ENCODE measurements around the gene PROZ.

The PROZ gene

DNA sequence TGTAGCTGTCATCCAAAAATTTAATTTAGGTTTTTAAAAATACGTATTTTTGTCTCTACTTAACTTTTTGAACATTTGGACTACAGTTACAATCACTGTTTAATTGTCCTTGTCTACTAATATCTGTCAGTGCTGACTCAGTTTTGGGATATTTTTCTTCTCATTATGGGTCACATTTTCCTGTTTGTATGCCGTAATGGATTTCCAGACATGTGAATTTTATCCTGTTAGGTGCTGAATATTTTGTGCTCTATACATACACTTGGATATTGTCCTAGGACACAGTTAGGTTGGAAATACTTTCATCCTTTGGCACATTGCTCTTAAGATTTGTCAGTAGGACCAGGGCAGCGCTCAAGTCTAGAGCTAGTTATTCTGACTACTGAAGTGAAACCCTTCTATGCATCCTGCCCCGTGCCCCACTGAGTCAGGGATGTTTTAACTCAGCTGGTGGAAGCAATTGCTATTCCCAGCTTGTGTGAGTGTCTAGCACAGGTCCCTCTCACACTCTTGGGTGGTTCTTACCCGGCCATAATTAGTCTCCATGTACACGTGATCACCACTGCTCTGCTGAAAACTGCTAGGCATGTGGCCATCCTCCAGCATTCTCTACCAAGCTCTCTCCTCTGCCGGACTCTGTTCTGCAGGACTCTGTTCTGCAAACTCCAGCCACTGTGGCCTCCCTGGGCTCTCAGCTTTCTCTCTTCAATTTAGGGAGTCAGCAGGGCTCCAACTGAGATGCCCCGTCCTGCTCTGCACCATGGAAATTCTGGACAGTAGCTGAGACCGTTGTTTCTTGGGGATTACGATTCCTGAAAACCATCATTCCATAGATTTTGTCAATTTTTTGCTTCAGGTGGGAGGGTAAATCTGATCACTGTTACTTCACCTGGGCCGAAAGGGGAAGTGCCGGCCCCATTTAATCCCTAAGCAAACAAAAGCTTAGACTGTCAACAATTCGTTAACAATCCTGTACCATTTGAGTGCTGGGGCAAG is 11.1 kb downstream of the PROZ start:
- Mint-ChIP-seq H3K27ac (peak overlapping the region; percentile 17), H3K4me3 (no peak overlapping the region), H3K9me3 (peaks cover 6% of the 10 kb centered on the region), H3K36me3 (peaks cover 25% of the 10 kb centered on the region), H3K4me1 (peaks cover 40% of the 10 kb centered on the region)
- DNase-seq (ENCODE audit: low spot score in 2 of 2) (no peak), ATAC-seq (no peak)

DNA sequence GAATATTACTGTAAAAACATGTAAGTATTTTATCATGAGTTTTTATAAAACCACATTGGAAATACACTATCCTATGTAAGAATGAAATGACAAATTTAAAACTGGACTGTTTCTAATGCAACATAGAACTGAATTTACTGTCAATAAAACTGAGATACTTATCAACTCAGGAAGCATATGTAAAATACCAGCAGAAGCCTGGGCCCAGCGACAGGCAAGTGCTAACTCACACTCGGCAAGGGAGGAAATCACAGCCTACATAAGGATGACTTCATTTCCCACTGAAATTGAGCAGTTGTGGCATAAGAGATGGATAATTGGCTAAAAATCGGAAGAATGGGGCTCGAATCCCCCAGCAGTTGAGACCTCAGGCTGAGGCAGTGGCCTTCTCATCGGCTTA is 12.1 kb downstream of the PROZ start:
- ATAC-seq: no peak
- no peak for DNase-seq (ENCODE audit: low spot score in 2 of 2)
- no peak overlapping the region for H3K4me3 Mint-ChIP-seq
- H3K4me1 Mint-ChIP-seq: peaks cover 32% of the 10 kb centered on the region
- peaks cover 34% of the 10 kb centered on the region for H3K36me3 Mint-ChIP-seq
- H3K27ac Mint-ChIP-seq: no peak overlapping the region
- H3K9me3 Mint-ChIP-seq: peaks cover 6% of the 10 kb centered on the region

DNA sequence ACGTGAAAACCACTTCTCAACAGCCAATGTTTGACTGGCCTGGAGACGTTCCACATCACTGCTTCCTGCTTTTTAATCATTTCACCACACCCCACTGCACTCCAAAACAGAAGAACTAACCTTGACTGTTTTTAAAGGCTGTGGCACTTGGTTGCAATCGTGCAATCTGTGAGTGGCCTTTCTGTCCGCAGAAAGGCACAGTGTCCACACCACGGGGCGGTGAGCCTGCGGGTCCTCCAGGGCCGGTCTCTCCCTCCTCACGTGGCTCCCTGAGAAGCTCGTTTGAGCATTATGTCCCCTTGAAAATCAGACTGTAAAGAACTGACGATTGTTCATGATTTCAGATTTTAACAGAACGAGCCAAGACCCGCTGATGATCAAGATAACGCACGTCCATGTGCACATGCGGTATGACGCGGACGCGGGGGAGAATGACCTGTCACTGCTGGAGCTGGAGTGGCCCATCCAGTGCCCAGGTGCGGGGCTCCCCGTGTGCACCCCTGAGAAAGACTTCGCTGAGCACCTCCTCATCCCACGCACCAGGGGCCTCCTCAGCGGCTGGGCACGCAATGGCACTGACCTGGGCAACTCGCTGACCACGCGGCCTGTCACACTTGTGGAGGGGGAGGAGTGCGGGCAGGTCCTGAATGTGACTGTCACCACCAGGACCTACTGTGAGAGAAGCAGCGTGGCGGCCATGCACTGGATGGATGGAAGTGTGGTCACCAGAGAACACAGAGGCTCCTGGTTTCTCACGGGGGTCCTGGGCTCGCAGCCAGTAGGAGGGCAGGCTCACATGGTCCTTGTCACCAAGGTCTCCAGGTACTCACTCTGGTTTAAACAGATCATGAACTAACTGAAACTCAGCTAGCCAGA is 13.0 kb downstream of the PROZ start:
- Mint-ChIP-seq H3K27ac (no peak overlapping the region), H3K4me1 (peaks cover 32% of the 10 kb centered on the region)
- no peak for ATAC-seq

DNA sequence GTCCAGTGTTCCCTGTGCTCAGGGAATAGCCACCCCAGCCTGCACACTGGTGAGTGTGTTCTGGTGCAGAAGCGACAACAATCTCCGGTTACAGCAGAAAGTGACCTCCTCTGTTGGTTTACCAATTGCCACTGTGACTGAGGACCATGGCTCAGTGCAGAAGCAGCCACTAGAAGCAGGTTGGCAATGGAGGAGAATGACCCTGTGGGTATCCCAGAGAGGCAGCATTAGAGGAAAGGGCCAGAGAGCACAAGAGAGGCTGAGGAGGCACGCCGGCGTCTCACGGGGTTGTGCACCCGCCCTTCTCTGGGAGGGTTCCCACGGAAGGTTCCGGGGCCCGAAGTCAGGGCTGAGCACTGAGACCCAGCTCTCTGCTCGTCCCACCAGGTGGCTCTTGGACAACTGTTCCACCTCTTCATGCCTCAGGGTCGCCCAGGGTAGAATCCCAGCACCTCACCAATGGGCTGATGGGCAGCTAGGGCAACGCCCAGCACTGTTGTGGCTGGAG is 14.0 kb downstream of the PROZ start:
- Mint-ChIP-seq H3K27ac (peak overlapping the region; percentile 79), H3K9me3 (peaks cover 9% of the 10 kb centered on the region), H3K4me3 (no peak overlapping the region), H3K4me1 (peaks cover 30% of the 10 kb centered on the region), H3K36me3 (peaks cover 53% of the 10 kb centered on the region)
- ATAC-seq: no peak
- no peak for DNase-seq (ENCODE audit: low spot score in 2 of 2)

More for the DNA sequence above, 13.0 kb downstream of the PROZ start:
- no peak for DNase-seq (ENCODE audit: low spot score in 2 of 2)
- Mint-ChIP-seq H3K4me3 (no peak overlapping the region), H3K9me3 (peaks cover 9% of the 10 kb centered on the region), H3K36me3 (peaks cover 43% of the 10 kb centered on the region)

DNA sequence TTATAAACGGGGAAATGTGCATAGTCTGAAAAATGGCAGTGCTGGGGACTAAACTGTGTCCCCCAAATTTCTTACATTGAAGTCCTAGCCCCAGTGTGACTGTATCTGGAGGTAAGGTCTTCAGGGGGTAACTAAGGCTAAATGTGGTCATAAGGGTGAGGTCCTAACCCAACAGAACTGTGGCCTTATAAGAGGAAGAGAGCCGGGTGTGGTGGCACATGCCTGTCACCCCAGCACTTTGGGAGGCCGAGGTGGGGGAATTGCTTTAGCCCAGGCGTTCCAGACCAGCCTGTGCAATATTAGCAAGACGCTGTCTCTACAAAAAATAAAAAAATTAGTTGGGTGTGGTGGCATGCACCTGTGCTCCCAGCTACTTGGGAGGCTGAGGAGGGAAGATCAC is 17.8 kb downstream of the PROZ start:
- Mint-ChIP-seq H3K27ac (peak overlapping the region; percentile 96), H3K9me3 (peaks cover 3% of the 10 kb centered on the region), H3K4me3 (peak overlapping the region; percentile 57), H3K36me3 (peaks cover 84% of the 10 kb centered on the region), H3K4me1 (peaks cover 42% of the 10 kb centered on the region)
- ATAC-seq (peak; percentile 96), DNase-seq (ENCODE audit: low spot score in 2 of 2) (no peak)

DNA sequence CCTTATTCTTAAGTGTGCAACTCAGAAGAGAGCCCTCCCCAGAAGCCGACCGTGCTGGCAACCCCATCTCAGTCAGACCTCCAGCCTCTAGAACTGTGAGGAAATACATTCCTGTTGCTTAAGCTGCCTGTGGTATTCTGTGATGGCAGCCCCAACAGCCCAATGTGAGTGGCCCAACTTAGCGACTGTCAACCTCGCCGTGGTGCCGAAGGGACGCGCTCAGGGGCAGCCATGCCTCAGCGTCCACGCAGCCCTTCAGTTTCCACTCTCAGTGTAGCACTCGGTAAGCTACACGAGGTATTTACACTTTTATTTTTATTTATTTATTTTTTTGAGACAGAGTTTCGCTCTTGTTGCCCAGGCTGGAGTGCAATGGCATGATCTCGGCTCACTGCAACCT is 18.4 kb downstream of the PROZ start:
- peak overlapping the region; percentile 96 for H3K27ac Mint-ChIP-seq
- peaks cover 84% of the 10 kb centered on the region for H3K36me3 Mint-ChIP-seq

DNA sequence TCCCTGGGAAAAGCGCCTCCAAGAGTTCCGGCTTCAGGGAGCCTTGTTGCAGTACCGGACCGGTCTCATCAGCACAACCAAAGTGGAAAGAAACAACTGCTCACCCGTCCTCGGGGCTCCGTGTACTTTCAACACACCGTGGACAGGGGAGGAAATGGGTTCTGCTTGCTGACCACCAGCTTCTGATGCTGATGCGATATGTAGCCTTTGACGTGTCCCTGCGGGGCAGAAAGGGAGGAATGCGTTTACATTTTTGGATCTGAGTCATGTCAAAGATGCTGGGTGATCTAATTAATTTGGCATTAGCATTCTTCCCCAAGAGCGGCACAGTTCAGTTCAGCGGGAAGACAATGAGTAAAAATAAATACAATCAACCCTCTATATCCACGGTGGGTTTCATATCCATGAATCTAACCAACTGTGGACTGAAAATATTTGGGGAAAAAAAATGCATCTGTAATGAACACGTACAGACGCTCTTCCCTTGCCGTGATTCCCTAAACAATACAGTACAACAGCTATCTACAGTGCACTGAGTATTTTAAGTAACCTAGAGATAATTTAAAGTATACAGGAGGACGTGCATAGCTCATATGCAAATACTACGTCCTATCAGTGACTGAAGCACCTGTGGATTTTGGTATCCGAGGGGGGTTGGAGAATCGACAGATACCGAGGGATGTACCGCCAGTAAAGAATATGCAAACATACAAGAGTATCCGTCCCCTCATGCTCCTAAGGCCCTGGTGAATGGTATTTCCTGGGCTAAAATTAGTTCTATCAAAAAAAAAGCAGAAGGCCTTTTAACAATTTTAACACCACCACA is 19.8 kb downstream of the PROZ start:
- Mint-ChIP-seq H3K9me3 (peaks cover 3% of the 10 kb centered on the region), H3K36me3 (peaks cover 89% of the 10 kb centered on the region), H3K4me3 (no peak overlapping the region), H3K27ac (no peak overlapping the region), H3K4me1 (peaks cover 50% of the 10 kb centered on the region)
- no peak for DNase-seq (ENCODE audit: low spot score in 2 of 2)
- ATAC-seq: no peak

More for the DNA sequence above, 18.4 kb downstream of the PROZ start:
- DNase-seq (ENCODE audit: low spot score in 2 of 2): no peak
- no peak for ATAC-seq
- peak overlapping the region; percentile 57 for H3K4me3 Mint-ChIP-seq
- H3K4me1 Mint-ChIP-seq: peaks cover 47% of the 10 kb centered on the region
- peaks cover 3% of the 10 kb centered on the region for H3K9me3 Mint-ChIP-seq

DNA sequence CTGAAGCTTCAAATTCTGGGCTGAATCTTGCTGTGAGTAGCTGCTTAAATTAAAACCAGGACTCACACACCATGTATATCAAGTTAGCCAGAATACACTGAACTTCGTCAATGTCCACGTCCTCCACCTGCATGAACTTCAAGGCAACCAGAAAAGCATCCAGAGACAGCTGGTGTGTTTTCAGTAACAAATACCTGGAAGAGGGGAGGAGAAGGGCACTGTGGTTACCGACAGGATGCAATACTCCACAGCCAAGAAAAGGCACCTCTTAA is 20.4 kb downstream of the PROZ start:
- Mint-ChIP-seq H3K9me3 (peaks cover 3% of the 10 kb centered on the region), H3K27ac (no peak overlapping the region), H3K36me3 (peaks cover 92% of the 10 kb centered on the region), H3K4me3 (no peak overlapping the region), H3K4me1 (peaks cover 55% of the 10 kb centered on the region)
- ATAC-seq (no peak), DNase-seq (ENCODE audit: low spot score in 2 of 2) (no peak)

DNA sequence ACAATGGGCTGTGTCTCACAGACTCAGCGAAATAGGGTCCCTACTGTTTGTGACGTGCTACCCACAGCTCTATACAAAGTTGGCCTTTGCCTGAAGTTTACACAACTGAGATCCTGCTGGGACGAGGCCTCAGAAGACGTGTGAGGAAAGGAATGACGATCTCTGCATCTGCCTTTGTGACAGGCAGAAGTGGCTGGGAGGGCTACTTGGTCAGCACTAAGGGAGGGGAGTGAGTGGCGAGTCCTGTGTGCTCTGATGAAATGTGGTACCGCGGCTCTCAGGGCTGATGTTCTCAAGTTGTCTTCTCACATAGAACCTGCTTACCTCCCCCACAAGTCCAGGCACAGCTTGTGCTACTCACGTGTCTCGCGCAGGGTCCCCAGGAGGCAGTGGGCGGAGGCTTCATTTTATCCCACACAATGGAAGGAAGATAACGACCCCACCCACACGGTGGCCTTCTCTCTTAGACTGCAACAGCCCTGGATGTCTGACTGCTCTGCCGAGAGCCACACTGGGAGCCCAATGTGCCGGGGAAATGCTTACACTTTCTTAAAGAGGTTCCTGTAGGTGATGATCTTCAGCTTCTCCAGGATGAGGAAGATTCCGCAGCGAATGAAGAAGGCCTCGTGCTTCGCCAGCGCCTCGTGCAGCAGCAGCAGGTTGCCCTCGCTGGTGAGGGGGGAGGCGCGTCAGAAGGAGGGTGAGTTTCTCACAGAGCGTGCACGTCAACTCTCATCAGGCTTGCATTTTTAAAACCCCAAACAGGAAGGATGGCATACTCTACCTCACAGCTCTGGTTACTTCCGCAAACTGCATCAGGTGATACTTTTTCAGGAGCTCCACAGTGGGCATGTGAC is 21.2 kb downstream of the PROZ start:
- Mint-ChIP-seq H3K4me3 (no peak overlapping the region), H3K36me3 (peaks cover 96% of the 10 kb centered on the region), H3K4me1 (peaks cover 60% of the 10 kb centered on the region), H3K9me3 (peaks cover 3% of the 10 kb centered on the region), H3K27ac (peak overlapping the region; percentile 52)
- DNase-seq (ENCODE audit: low spot score in 2 of 2): no peak
- no peak for ATAC-seq

DNA sequence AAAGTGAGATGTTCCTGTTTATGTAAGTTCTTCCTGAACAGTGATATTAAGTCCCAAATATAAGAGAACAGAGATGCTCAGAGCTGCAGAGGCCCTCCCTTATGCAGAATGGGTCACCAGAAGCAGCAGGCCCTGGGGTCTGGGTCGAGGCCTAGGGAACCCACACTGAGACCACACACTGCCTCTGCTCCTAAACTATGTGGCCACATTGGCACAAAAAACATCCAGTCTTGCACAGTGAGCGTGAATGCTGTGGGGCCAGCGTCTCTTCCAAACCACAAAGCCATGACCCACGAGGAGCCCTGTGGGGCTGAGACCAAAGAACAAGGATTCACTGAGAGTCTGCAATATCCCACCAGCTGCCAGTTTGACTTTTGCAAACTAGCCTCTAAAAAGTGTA is 23.6 kb downstream of the PROZ start:
- no peak overlapping the region for H3K27ac Mint-ChIP-seq
- peaks cover 72% of the 10 kb centered on the region for H3K4me1 Mint-ChIP-seq

DNA sequence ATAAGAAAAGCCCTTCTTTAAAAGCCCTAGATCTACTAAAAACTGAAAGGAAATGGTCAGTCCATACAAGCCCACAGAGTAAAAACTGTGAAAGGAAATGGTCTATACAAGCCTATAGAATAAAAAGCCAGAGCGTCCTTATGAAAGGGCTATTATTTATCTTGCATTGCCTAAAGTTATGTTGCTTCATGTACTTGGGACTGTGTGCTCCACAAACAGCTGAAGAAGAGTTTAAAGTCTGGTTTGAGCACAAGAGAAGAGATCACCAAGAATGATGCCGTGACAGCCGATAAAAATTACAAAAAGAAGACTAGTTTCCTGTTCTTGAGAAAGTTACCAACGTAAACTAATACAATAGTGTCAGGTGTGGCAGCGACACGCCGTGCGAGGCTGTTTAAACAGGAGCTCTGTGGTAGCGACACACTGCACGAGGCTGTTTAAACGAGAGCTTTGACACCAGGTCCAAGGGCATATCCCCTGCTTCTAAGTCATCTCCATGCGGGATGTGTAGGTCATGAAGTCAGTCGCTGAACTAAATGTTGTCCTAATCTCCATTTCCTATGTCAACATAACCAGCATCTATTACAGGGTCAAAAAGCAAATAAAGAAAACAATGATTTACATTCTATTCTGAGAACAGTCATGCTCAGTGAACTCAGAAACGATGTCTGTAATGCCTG is 25.1 kb downstream of the PROZ start:
- Mint-ChIP-seq H3K4me3 (peak overlapping the region; percentile 10), H3K36me3 (peaks cover 84% of the 10 kb centered on the region), H3K9me3 (no peaks in the 10 kb centered on the region), H3K4me1 (peaks cover 80% of the 10 kb centered on the region), H3K27ac (peak overlapping the region; percentile 15)
- DNase-seq (ENCODE audit: low spot score in 2 of 2) (no peak), ATAC-seq (no peak)

More for the DNA sequence above, 23.6 kb downstream of the PROZ start:
- no peaks in the 10 kb centered on the region for H3K9me3 Mint-ChIP-seq
- ATAC-seq (no peak), DNase-seq (ENCODE audit: low spot score in 2 of 2) (no peak)
- peaks cover 88% of the 10 kb centered on the region for H3K36me3 Mint-ChIP-seq
- no peak overlapping the region for H3K4me3 Mint-ChIP-seq

DNA sequence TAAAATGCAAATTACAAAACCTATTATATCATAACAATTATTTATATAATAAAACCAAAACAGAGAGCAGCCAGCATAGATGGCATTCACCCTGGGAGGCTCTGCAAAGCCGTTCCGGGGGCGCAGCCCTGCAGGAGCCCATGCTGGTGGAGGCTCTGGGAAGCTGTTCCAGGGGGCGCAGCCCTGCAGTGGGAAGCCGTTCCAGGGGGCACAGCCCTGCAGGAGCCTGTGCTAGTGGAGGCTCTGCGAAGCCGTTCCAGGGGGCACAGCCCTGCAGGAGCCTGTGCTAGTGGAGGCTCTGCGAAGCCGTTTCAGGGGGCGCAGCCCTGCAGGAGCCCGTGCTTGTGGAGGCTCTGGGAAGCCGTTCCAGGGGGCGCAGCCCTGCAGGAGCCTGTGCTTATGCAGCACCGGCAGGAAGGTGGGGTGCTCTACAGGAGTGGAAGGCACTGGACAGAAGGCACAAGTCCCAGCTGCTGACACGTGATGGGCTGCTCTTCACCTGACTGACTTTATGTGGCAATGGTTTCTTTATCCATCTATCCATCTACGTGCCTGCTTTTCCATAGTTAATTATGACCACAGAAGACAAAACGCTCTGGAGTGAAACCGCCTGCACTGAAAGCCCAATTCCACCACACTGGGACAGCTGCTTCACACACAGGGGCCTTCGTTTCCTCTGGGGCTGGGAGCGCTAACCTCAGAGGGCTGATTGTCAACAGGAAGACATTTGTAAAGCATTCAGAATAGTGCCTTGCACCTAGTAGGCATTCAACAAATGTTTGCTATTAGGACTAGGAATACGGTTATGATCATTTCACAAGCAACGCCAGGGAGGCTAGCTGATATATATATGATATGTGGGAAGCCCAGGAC is 26.4 kb downstream of the PROZ start:
- Mint-ChIP-seq H3K4me3 (peak overlapping the region; percentile 71), H3K27ac (peak overlapping the region; percentile 68), H3K9me3 (no peaks in the 10 kb centered on the region), H3K4me1 (peaks cover 80% of the 10 kb centered on the region), H3K36me3 (peaks cover 84% of the 10 kb centered on the region)
- no peak for DNase-seq (ENCODE audit: low spot score in 2 of 2)
- peak; percentile 33 for ATAC-seq

Measured in stimulated activated effector memory CD8-positive, alpha-beta T cell treated with anti-CD3 and anti-CD28 coated beads, Interleukin-12 subunit alpha, Interleukin-12 subunit beta, amount 100 ng/mL, for 72 hours (primary cell).